ENCODE results near the gene CDK17. TPM values are rescaled to one million over a fixed set of nuclear protein-coding genes. Genes with fewer than 3 reads are reported as not detected.

Gene CDK17
- total and polyA plus RNA-seq, 2 of the 8 experiments (the other 6 are each of a cell fraction or from before 2014, with no cell fraction given) = 5.8 to 20.0 TPM

DNA sequence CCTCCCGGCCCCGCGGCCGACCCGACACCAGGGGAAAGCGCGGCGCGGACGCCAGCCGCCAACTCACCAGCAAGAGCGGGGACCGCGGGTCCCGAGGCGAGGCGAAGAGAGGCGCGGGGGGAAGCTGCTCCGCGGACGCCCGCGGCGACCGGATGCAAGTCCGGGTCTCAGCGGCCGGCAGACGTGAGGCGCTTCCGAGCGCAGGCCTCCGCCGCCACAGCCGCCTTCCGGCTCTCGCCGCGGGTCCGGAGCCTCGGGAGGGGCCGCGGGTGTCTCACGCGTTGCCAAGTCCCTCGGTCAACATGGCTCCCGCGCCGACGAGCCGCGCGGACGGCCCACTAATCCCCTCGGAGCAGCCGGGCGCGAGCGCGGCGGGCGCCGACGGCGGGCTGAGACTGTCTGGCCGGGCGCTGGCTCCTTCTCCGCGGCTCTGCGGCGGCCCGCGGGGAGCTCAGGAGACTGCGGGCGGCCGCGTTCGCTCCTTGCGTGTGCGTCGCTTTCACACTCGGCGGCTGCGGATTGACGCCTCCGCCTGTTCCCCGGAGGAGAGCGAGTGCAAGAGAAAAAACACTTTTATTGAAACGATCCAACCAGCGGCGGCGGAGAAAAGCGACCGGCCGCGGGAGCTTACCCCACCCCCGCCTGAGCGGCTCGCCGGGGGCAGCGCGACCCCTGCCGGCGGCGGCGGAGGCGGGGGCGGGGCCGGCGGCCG, at the start of gene CDK17 (continued):
- TF ChIP-seq, protein P1, sequence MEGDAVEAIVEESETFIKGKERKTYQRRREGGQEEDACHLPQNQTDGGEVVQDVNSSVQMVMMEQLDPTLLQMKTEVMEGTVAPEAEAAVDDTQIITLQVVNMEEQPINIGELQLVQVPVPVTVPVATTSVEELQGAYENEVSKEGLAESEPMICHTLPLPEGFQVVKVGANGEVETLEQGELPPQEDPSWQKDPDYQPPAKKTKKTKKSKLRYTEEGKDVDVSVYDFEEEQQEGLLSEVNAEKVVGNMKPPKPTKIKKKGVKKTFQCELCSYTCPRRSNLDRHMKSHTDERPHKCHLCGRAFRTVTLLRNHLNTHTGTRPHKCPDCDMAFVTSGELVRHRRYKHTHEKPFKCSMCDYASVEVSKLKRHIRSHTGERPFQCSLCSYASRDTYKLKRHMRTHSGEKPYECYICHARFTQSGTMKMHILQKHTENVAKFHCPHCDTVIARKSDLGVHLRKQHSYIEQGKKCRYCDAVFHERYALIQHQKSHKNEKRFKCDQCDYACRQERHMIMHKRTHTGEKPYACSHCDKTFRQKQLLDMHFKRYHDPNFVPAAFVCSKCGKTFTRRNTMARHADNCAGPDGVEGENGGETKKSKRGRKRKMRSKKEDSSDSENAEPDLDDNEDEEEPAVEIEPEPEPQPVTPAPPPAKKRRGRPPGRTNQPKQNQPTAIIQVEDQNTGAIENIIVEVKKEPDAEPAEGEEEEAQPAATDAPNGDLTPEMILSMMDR (IDR thresholded peaks at IDR 0.05; ENCODE audit: control extremely low read depth in 1 of 3, insufficient read depth in 1 of 3, low read depth in 1 of 3, low read length in 3 of 3) = peak in 2 of 3 experiments; percentile 31 to 45; a peak in 3 of 4 replicates
- TF ChIP-seq EZH2 (IDR thresholded peaks at IDR 0.05; ENCODE audit: low read depth, low read length, severe bottlenecking) (no peak), CTBP2 (IDR thresholded peaks at IDR 0.05; ENCODE audit: borderline replicate concordance, insufficient read depth, insufficient read length, low read length) (no peak), GABPA (IDR thresholded peaks at IDR 0.05; ENCODE audit: borderline replicate concordance, insufficient read depth, low read length) (no peak), CREB1 (IDR thresholded peaks at IDR 0.05) (0 out of 2 replicates have a peak, but pooled peaks have one; percentile 9), POLR2AphosphoS5 (IDR thresholded peaks at IDR 0.05; ENCODE audit: low read depth, low read length) (no peak), POU5F1 (IDR thresholded peaks at IDR 0.05; ENCODE audit: low read depth, low read length) (no peak), CBX8 (IDR thresholded peaks at IDR 0.05; ENCODE audit: borderline replicate concordance, low read depth, low read length) (no peak), JUND (IDR thresholded peaks at IDR 0.05; ENCODE audit: low read length) (no peak), FOSL1 (IDR thresholded peaks at IDR 0.05; ENCODE audit: insufficient read depth, low read depth, low read length) (no peak), TBP (IDR thresholded peaks at IDR 0.05; ENCODE audit: low read depth, low read length) (no peak; the same call in 1 of the 2 replicates), BACH1 (IDR thresholded peaks at IDR 0.05; ENCODE audit: low read length) (peak; percentile 64; the same call in 1 of the 2 replicates), TEAD4 (IDR thresholded peaks at IDR 0.05; ENCODE audit: low read depth, low read length) (no peak), TCF12 (IDR thresholded peaks at IDR 0.05; ENCODE audit: low read depth, low read length) (no peak), SIRT6 (IDR thresholded peaks at IDR 0.05; ENCODE audit: low read length) (no peak), NRF1 (IDR thresholded peaks at IDR 0.05; ENCODE audit: low read depth, low read length) (no peak), POLR2A (IDR thresholded peaks at IDR 0.05; ENCODE audit: control extremely low read depth in 1 of 2, low read depth in 2 of 2, low read length in 2 of 2) (peak in 1 of 2 experiments; percentile 54; a peak in 1 of 3 replicates), TAF1 (IDR thresholded peaks at IDR 0.05; ENCODE audit: low read depth, low read length) (peak; percentile 58)
- TF ChIP-seq, protein P2, sequence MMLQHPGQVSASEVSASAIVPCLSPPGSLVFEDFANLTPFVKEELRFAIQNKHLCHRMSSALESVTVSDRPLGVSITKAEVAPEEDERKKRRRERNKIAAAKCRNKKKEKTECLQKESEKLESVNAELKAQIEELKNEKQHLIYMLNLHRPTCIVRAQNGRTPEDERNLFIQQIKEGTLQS (IDR thresholded peaks at IDR 0.05; ENCODE audit: insufficient read depth, low read depth, low read length) = no peak
- TF ChIP-seq, protein P3, sequence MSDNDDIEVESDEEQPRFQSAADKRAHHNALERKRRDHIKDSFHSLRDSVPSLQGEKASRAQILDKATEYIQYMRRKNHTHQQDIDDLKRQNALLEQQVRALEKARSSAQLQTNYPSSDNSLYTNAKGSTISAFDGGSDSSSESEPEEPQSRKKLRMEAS (IDR thresholded peaks at IDR 0.05) = no peak
- TF ChIP-seq, protein P4, sequence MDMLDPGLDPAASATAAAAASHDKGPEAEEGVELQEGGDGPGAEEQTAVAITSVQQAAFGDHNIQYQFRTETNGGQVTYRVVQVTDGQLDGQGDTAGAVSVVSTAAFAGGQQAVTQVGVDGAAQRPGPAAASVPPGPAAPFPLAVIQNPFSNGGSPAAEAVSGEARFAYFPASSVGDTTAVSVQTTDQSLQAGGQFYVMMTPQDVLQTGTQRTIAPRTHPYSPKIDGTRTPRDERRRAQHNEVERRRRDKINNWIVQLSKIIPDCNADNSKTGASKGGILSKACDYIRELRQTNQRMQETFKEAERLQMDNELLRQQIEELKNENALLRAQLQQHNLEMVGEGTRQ (IDR thresholded peaks at IDR 0.05; ENCODE audit: low read length) = no peak
